Stimulated activated effector memory CD8-positive, alpha-beta T cell treated with anti-CD3 and anti-CD28 coated beads, Interleukin-12 subunit alpha, Interleukin-12 subunit beta, amount 100 ng/mL, for 72 hours (primary cell): ENCODE measurements around the gene GGACT.

ENCODE experiments used
- ATAC-seq: fragments of 150-1000 bp; cut with Tn5 transposase; 2 replicates; pipeline ENCODE4 v1.10.0; 2021
- DNase-seq, 2 donors: peaks; one replicate each; pipeline ENCODE4 v3.0.0; 2021 to 2022; ENCODE audit warnings: low spot score in 2 of 2
- H3K27ac Mint-ChIP-seq: one replicate; pipeline ENCODE4 v1.8.0; 2022; ENCODE audit warnings: mild to moderate bottlenecking, mixed read lengths
- H3K36me3 Mint-ChIP-seq: one replicate; pipeline ENCODE4 v1.8.0; 2022; ENCODE audit warnings: mild to moderate bottlenecking, mixed read lengths
- H3K4me1 Mint-ChIP-seq: one replicate; pipeline ENCODE4 v1.8.0; 2022; ENCODE audit warnings: mixed read lengths
- H3K4me3 Mint-ChIP-seq: one replicate; pipeline ENCODE4 v1.8.0; 2022; ENCODE audit warnings: mild to moderate bottlenecking, mixed read lengths
- H3K9me3 Mint-ChIP-seq: one replicate; pipeline ENCODE4 v1.8.0; 2022; ENCODE audit warnings: mixed read lengths

The GGACT gene

DNA sequence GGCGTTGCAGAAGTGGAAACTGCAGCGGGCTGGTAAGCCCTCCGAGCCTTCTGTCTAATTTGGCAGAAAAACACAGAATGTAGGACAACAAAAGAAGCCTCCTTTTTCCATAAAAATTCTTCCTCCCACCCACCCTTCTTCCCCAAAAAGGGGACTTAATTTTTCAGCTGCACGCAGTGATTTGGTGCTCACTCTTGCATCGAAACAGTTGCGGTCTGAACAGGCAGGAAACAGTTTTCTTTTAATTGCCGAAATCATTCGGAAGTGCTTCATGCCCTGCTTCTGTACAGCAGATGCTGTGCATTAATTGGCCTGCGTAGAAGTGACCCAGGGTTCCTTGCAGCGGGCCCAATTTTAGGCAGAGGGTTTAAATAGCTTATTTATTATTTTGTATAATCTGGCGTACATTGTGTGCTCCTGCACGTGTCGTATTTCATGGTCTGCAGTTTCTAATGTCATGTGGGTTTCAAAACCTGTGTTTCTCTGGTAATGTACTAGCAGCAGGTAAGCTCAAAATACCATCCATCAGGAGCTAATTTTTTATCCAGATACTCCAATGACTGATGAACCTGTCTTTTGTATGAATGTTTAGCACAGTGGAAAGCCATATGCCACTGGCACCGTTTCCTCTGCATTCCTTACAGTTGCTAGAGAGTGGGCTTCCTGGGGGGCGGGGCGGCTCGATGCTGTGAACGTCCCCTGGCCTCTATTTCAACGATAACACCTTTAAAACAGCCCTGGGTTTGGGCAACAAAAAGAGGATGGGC lies 66.6 kb downstream of the GGACT start:
- DNase-seq (no peak), ATAC-seq (no peak)
- Mint-ChIP-seq H3K4me3 (peak overlapping the region; percentile 5), H3K27ac (no peak overlapping the region), H3K36me3 (no peaks in the 10 kb centered on the region), H3K9me3 (no peaks in the 10 kb centered on the region), H3K4me1 (peaks cover 12% of the 10 kb centered on the region)

DNA sequence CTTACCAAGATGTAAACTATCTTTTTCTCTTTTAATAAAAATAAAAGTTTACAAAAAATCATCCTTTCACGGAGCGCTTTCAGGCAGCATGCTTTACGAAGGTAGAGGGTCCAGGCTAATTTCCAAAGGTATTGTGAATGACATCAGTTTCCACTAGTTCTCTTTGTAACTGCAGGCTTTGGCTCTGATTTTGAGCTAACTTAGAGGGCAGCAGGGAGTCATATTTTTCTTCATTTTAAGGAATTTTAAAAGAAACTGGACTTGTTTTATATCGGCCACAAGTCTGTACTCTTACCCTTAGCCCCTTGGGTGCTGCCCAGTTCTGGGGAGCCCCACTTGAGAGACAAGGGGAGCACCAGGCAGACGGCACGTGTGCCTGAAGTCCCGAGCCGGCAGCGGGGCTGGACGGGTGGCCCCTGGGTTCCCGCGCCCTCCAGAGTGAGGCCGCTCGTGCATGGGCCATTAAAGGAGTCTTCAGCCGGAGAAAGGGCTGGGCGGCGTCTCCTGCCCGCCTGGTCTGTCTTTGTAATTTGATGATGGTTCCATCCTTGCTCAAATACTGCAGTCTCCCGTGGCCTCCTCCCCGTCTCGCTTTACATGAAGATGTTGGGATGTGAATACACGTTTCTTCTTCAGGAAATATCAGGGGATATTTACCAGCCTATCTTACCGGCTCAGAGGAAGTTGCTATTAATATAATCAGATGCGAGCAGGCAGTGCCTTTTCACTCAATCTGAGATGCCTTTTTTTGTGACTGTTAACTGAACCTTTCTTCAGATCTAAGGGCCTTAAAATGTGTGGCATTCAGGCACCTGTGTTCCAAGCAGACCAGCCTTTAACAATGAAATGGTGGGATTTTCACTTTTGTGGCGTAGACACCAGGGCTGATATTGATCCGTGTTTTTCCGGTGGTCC lies 67.4 kb downstream of the GGACT start:
- no peaks in the 10 kb centered on the region for H3K36me3 Mint-ChIP-seq
- no peaks in the 10 kb centered on the region for H3K9me3 Mint-ChIP-seq
- peaks cover 12% of the 10 kb centered on the region for H3K4me1 Mint-ChIP-seq
- ATAC-seq (no peak), DNase-seq (no peak)
- peak overlapping the region; percentile 5 for H3K4me3 Mint-ChIP-seq
- H3K27ac Mint-ChIP-seq, result no peak overlapping the region

DNA sequence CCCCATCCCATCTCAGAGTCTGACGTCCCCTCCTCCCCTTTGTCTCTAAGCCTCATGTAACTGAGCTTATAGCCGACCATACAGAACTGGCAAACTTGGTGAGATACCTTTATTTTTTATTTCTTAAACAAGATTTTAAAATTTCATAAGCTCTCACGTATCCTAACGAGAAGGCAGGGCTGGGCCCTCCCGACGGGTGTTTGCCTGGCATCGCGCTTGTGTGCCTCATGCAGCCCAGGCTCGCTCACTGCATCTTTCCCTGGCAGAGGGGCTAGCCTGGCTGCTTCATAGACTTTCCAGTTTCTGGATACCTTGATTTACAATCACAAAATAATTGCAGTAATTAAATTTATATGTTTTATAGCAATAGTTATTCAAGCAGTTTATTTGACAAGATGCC lies 69.0 kb downstream of the GGACT start:
- Mint-ChIP-seq H3K36me3 (no peaks in the 10 kb centered on the region), H3K4me3 (no peak overlapping the region), H3K27ac (no peak overlapping the region), H3K9me3 (no peaks in the 10 kb centered on the region), H3K4me1 (peaks cover 14% of the 10 kb centered on the region)
- no peak for DNase-seq
- ATAC-seq, result no peak

DNA sequence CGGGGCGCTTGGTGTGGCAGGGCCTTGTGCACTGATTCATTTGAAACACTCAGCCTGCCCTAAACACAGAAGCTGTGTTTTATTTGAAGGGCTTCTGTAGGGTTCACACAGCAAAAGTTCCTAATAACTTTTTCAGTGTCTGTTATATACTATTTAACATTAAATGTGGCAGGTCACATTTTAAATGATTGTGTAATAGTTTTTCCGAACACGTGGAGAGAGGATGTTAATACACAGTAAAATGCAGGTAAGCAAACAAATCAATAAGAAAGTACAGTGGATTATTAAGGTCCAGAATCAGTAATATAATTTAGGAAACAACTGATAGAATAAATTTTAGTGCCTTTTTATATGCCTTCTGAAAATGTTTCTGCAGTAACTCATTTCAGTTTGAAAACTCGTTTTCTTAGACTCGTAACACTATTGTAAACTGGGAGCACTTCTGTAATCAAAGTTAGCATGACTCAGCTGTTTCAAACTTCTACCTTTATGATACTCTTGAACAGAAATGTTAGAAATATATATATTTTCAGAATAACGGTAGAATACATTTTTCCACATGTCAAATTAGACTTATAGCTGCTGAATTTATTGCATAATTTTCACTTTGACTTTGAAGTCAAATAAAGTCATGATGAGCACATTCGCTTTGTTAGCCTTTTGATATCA lies 70.1 kb downstream of the GGACT start:
- DNase-seq, result no peak
- H3K4me3 Mint-ChIP-seq, result no peak overlapping the region
- no peak overlapping the region for H3K27ac Mint-ChIP-seq
- no peaks in the 10 kb centered on the region for H3K9me3 Mint-ChIP-seq
- H3K4me1 Mint-ChIP-seq, result peaks cover 16% of the 10 kb centered on the region
- ATAC-seq, result no peak
- H3K36me3 Mint-ChIP-seq, result no peaks in the 10 kb centered on the region

DNA sequence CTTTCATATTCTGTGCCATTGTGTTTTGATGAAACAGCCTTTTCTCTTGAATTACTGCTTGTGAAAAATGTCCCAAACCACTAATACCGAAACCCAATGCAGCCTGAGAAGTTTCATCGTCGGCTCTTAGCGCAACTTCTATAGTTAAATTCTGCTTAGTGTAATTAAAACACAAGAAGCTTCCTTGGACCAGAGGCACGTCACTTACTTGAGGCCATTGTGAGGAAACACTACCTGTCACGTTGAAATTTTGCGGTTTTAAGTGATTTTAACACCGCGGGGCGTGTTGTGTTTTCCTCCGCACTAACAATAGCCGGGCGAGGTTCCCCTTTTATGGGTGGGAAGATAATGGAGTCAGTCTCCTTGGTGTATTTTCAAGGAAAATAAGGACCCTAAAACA lies 70.9 kb downstream of the GGACT start:
- Mint-ChIP-seq H3K36me3 (no peaks in the 10 kb centered on the region), H3K4me3 (peak overlapping the region; percentile 30), H3K9me3 (no peaks in the 10 kb centered on the region), H3K27ac (no peak overlapping the region), H3K4me1 (peaks cover 16% of the 10 kb centered on the region)
- ATAC-seq (peak; percentile 63), DNase-seq (no peak)

DNA sequence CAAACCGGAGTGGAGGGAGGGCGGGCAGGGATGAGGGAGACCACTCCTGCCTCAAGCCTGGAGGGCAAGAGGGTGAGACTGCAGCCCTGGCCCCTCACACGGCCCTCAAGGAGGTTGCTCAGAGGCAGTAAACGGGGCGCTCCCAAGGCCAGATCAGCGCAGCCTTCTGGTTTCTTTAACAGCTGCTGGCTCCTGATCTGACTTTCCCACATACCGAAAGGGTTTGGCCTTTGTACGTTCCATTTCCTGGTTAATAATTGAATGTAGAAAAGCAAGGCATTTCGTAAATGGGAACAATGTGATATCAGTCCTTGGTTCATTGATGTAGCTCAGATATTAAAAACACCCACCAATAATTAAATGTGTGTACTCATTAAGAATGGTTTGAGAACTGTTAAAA lies 71.5 kb downstream of the GGACT start:
- no peaks in the 10 kb centered on the region for H3K36me3 Mint-ChIP-seq
- H3K9me3 Mint-ChIP-seq, result no peaks in the 10 kb centered on the region
- peaks cover 16% of the 10 kb centered on the region for H3K4me1 Mint-ChIP-seq
- H3K4me3 Mint-ChIP-seq, result peak overlapping the region; percentile 30
- H3K27ac Mint-ChIP-seq, result no peak overlapping the region
- DNase-seq (no peak), ATAC-seq (no peak)

DNA sequence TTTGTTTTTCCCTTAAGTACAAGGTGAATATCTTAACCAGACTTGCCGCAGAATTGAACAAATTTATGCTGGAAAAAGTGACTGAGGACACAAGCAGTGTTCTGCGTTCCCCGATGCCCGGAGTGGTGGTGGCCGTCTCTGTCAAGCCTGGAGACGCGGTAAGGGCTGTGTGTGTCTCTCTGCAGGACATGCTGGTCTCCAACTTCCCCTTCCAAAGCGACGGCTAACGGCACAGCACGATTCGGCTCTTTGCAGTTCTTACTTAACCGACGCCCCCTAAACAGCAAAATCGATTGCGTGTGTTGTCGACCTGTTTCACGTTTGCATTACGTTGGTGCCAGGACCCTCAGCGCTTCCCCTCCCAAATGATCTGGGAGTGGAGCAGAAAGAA lies 73.2 kb downstream of the GGACT start:
- Mint-ChIP-seq H3K27ac (no peak overlapping the region), H3K9me3 (no peaks in the 10 kb centered on the region), H3K36me3 (no peaks in the 10 kb centered on the region), H3K4me3 (no peak overlapping the region), H3K4me1 (peaks cover 26% of the 10 kb centered on the region)
- no peak for DNase-seq
- ATAC-seq, result no peak

DNA sequence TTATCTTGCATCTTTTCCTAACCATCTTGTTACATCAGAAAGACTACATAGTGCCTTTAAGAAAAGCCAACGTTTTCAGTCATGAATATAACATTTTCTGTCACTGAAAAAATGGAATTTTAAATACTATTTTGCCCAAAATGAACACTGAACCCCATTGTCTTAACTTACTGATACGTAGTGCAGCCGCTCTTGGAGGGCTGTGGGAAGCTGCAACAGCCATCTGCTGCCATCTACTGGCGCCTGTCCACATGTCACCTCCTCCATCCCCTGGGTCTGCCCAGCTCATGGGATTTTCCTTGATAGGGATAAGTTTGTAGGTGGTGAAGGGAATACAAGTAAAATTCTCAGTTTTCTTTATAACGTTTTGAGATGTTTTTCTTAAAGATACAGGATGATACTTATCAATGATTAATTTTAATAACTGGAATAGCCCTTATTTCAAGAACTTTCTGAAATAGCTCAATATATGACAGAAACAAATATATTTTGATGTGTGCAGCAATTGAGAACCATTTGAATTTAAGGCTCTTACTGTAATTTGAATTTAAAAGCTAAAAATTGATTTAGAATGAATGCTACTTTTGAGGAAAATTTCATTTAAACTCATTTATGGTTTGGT lies 73.7 kb downstream of the GGACT start:
- peak; percentile 90 for ATAC-seq
- Mint-ChIP-seq H3K4me3 (no peak overlapping the region), H3K4me1 (peaks cover 26% of the 10 kb centered on the region), H3K27ac (no peak overlapping the region), H3K36me3 (no peaks in the 10 kb centered on the region), H3K9me3 (no peaks in the 10 kb centered on the region)
- DNase-seq, result peak; percentile 52 to 79

DNA sequence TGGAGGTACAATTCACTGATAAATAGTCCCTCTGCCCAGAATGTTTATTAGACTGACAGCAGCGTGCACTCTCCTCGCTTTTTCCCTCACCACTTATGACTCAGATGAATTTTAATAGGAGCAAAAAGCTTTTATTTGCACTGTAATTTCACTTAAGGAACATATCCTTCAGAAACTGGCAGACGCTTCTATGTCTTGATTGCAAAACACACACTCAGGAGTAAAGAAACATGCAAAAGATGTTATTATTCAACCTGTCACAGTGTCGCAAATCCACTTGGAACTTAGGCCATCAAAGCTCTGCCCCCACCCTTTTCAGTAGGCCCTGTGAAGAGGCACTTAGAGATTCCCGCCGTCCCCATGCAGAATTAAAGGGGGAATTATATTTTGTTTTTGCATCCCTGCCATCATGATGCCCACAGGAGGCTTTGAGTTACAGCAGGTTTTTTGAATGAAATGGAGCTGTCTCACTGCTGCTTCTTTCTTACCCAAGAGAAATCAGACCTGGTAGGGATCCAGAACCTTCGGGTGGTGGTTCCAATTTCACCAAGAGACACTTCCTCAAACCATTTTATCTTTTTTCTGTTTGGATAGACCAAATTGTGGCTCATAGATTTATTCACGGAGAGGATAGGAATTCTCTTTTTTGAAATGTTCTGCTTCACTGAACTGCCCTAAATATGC lies 74.5 kb downstream of the GGACT start:
- no peak for DNase-seq
- H3K4me3 Mint-ChIP-seq, result no peak overlapping the region
- H3K9me3 Mint-ChIP-seq, result no peaks in the 10 kb centered on the region
- H3K27ac Mint-ChIP-seq, result no peak overlapping the region
- ATAC-seq, result no peak
- H3K36me3 Mint-ChIP-seq, result no peaks in the 10 kb centered on the region
- H3K4me1 Mint-ChIP-seq, result peaks cover 26% of the 10 kb centered on the region

DNA sequence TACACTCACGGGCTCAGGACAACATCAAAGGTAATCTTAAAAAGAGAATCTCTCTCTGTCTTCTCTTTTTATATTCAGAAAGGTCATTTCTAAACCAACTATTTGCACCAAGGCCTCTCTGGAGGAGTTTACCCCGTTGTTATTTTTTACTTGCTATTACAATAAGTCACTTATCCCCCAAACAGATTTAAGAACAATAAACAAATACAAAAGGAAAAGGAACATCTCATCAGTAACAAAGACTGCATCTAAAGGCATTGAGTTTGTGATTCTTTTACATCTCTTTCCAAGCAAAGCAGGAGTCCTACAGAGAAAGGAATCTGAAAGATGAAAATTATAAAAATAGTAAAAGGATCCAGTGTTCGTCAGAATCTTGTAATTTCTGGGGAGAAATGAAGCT lies 75.4 kb downstream of the GGACT start:
- H3K4me1 Mint-ChIP-seq, result peaks cover 24% of the 10 kb centered on the region
- H3K36me3 Mint-ChIP-seq, result no peaks in the 10 kb centered on the region
- ATAC-seq (no peak), DNase-seq (no peak)
- no peaks in the 10 kb centered on the region for H3K9me3 Mint-ChIP-seq
- no peak overlapping the region for H3K4me3 Mint-ChIP-seq
- H3K27ac Mint-ChIP-seq, result no peak overlapping the region

DNA sequence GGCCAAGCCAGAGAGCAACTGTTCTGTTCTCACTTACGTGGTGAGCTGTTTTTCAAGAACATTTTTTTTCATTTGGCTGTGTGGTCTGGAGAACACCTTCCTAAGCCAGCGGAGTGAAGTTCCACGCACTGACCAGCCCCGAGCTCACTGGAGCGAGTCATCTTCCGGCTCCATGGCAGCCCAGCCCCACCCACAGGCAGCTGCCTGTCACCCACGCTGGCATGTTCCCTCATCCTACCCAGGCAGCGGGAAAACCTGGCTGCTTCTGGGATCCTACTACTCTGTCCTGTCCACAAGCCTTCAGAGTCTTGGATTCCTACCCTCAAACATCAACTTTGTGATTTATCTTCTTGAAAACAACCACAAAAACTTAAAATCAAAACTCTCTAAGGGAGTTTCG lies 76.2 kb downstream of the GGACT start:
- no peak for ATAC-seq
- H3K27ac Mint-ChIP-seq, result no peak overlapping the region
- H3K36me3 Mint-ChIP-seq, result no peaks in the 10 kb centered on the region
- no peaks in the 10 kb centered on the region for H3K9me3 Mint-ChIP-seq
- no peak overlapping the region for H3K4me3 Mint-ChIP-seq
- H3K4me1 Mint-ChIP-seq, result peaks cover 19% of the 10 kb centered on the region
- no peak for DNase-seq

DNA sequence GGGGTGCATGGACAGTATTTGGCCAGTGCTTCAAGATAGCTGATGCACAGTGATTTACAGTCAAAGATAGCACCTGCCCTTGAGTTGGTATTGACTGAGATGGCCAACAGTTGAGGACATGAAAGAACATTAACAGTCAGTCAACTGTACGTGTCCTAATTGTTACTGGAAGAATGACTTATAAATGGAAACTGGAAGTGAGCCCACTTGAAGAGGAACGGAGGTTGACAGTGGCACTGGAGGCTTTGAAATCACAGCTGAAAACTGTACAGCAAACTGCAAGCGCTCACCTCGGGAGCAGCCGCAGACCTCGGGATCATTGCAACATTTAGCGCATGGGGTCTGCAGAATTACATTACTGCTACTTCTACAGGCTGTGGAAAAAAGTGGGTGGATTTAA lies 77.1 kb downstream of the GGACT start:
- Mint-ChIP-seq H3K36me3 (no peaks in the 10 kb centered on the region), H3K4me3 (no peak overlapping the region), H3K27ac (no peak overlapping the region), H3K4me1 (peaks cover 26% of the 10 kb centered on the region), H3K9me3 (no peaks in the 10 kb centered on the region)
- DNase-seq (no peak), ATAC-seq (no peak)

DNA sequence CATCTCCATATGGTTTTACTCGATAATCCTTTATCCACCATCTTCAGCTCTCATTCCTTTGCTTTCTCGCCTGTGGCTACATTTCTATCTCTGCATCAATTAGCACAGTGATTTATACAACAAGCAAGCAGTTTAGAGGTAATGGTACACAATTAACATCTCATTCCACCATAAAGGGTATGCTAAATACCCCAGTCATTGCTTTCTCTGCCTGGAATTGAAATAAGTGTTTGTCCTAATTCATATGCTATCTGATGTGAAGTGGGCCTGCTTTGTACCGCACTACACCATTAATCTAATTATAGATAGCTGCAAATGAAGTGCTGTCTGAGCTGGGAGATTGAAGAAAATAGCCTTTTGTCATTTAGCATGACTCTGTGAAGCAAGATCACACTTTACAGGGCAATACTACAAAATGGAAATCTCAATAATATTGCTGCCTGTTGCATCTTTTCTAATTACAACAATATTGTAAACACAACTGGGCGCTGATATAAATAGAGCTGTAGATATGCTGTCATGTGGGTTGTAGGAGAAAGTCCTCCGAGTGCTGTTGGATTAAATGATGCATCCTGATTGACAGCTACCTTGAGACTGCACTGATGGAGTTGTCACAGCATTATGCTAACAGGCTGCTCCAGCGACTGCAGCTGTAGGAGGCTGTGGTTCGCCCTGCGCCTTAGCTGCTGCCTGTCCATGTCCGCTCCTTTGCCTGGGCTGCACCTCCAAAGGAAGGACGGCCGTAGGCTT lies 78.2 kb downstream of the GGACT start:
- no peak overlapping the region for H3K27ac Mint-ChIP-seq
- H3K9me3 Mint-ChIP-seq, result no peaks in the 10 kb centered on the region
- H3K4me1 Mint-ChIP-seq, result peaks cover 34% of the 10 kb centered on the region
- no peaks in the 10 kb centered on the region for H3K36me3 Mint-ChIP-seq
- no peak for DNase-seq
- H3K4me3 Mint-ChIP-seq, result no peak overlapping the region
- ATAC-seq, result no peak

DNA sequence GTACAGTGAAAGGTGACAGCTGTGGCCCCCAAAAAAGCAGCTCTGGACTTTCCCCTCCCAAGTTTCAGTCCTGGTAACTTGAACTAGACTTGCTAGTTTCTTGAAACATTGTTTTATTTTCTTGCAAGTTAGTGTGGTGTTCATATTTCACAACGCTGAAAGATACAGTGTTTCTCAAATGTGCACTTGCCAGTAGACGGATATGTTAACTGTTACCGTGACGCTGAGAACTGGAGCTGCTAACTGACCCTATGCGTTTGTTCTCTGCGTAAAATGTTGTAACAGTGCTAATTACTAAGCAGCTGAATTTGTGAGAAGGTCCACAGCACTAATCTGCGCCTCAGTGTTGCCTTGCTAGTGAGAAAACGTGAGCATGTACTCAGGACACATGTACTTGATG lies 79.6 kb downstream of the GGACT start:
- DNase-seq, result no peak
- ATAC-seq, result no peak
- no peaks in the 10 kb centered on the region for H3K9me3 Mint-ChIP-seq
- no peaks in the 10 kb centered on the region for H3K36me3 Mint-ChIP-seq
- no peak overlapping the region for H3K27ac Mint-ChIP-seq
- H3K4me1 Mint-ChIP-seq, result peaks cover 30% of the 10 kb centered on the region
- H3K4me3 Mint-ChIP-seq, result no peak overlapping the region
